Neural progenitor cell (in vitro differentiated cells): ENCODE measurements around the gene ACTRT2.

Experiments
- CTCF ChIP-seq: fragments of 200-600 bp; sonication (generic); IDR thresholded peaks from 2 replicates; pipeline ENCODE4 v1.5.1; 2017; ENCODE audit warnings: antibody characterized with exemption, mild to moderate bottlenecking
- EZH2phosphoT487 ChIP-seq: fragments of 200-600 bp; sonication (generic); IDR thresholded peaks from 2 replicates; pipeline ENCODE4 v1.6.1; 2017; ENCODE audit warnings: antibody characterized with exemption

DNA sequence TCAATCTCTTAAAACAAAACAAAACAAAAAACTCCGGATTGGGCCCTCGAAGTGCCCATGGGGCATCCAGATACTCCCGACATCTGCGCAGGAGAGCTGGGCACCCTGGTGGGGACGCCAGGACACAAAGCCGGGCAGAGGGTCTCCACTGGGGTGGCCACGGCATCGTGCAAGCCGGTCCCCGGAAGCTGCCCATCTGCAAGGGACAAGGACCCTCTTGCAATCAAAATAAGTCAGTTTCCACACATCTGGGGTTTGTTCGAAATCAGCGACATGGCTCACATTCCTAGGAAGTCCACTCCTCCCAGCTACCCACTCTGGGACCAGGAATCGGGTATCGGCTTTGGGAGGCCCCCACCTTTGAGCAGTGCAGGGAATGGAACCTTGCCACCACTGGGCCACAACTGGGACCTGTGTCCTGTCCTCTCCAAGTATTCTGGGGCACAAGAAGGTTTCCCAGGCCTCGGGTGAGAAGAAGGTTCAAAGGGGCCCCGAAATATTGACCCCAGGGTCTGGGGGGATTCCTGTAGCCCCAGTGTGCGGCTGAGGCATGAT lies 43.1 kb downstream of the ACTRT2 start:
- TF ChIP-seq EZH2phosphoT487 (no peak), CTCF (no peak)
